HepG2 (cell line): ENCODE measurements around the gene HNRNPA2B1. TPM values are rescaled to one million over a fixed set of nuclear protein-coding genes. Genes with fewer than 3 reads are reported as not detected.

Experiments used
- BORCS8-MEF2B ChIP-seq: sonication (generic); formaldehyde crosslinking; IDR thresholded peaks from 2 replicates; pipeline ENCODE4 v1.8.0; 2022; ENCODE audit warnings: mild to moderate bottlenecking, missing genetic modification reagents
- FOXA3 ChIP-seq: IDR thresholded peaks from 2 replicates; pipeline ENCODE4 v1.6.1; 2016; ENCODE audit warnings: missing genetic modification reagents, missing compliant biosample characterization
- HNF4A ChIP-seq: sonication (generic); formaldehyde crosslinking; IDR thresholded peaks from 2 replicates; pipeline ENCODE4 v1.4.0; 2020; ENCODE audit warnings: missing genetic modification reagents
- HOXA7 ChIP-seq: sonication (generic); formaldehyde crosslinking; IDR thresholded peaks from 2 replicates; pipeline ENCODE4 v1.8.1; 2022; ENCODE audit warnings: mild to moderate bottlenecking, missing genetic modification reagents, moderate library complexity
- IKZF4 ChIP-seq: sonication (generic); formaldehyde crosslinking; IDR thresholded peaks from 2 replicates; pipeline ENCODE4 v1.5.1; 2020; ENCODE audit warnings: borderline replicate concordance, mild to moderate bottlenecking, low read depth, missing genetic modification reagents; ENCODE audit errors: not compliant biosample characterization
- KAT7 ChIP-seq: IDR thresholded peaks from 2 replicates; pipeline ENCODE4 v1.6.1; 2018; ENCODE audit warnings: borderline replicate concordance, missing compliant biosample characterization
- PAF1 ChIP-seq: IDR thresholded peaks from 2 replicates; pipeline ENCODE4 v1.6.1; 2016; ENCODE audit warnings: missing genetic modification reagents, missing compliant biosample characterization
- POLR2AphosphoS2 ChIP-seq: IDR thresholded peaks from 2 replicates; pipeline ENCODE4 v1.6.1; 2011; ENCODE audit warnings: low read depth, low read length, improper control_type of control experiment
- SCMH1 ChIP-seq: sonication (generic); formaldehyde crosslinking; IDR thresholded peaks from 2 replicates; pipeline ENCODE4 v1.9.0; 2021; ENCODE audit warnings: missing genetic modification reagents, mild to moderate bottlenecking, borderline replicate concordance
- SMYD3 ChIP-seq: sonication (generic); formaldehyde crosslinking; IDR thresholded peaks from 2 replicates; pipeline ENCODE4 v1.8.1; 2023; ENCODE audit warnings: mild to moderate bottlenecking, missing genetic modification reagents
- ZNF546 ChIP-seq: sonication (generic); formaldehyde crosslinking; conservative IDR thresholded peaks from 2 replicates; pipeline ENCODE4 v1.8.1; 2023; ENCODE audit warnings: mild to moderate bottlenecking, missing genetic modification reagents
- ZNF557 ChIP-seq: sonication (generic); formaldehyde crosslinking; IDR thresholded peaks from 2 replicates; pipeline ENCODE4 v1.4.0; 2020; ENCODE audit warnings: missing genetic modification reagents
- ZNF567 ChIP-seq: sonication (generic); formaldehyde crosslinking; IDR thresholded peaks from 2 replicates; pipeline ENCODE4 v1.8.1; 2023; ENCODE audit warnings: mild to moderate bottlenecking, missing genetic modification reagents, borderline replicate concordance
- polyA plus RNA-seq, 8 experiments: library from polyadenylated mRNA; depleted of rRNA in 3 of 8; stranded (reverse) in 7 of 8; unstranded in 1 of 8; fragments of >200 nt; fragmentation: Illumina TruSeq in 4 of 8; extraction: Trizol in 4 of 8; gene quantifications; 2 replicates each; pipeline versions ENCODE4 v1.2.1 to v1.2.3, GENCODE V29; 2011 to 2016; ENCODE audit warnings: low read depth in 4 of 8, missing spikeins in 1 of 8, mixed read lengths in 1 of 8; ENCODE audit not compliant: insufficient read depth in 1 of 8
- total RNA-seq, 5 experiments: library from RNA; depleted of rRNA; stranded (reverse); fragments of >200 nt; fragmentation: Illumina TruSeq; extraction: Trizol; gene quantifications; 2 replicates each; pipeline ENCODE4 v1.2.3, GENCODE V29; 2016; ENCODE audit warnings: low read depth in 1 of 5
- TF ChIP-seq, protein P1 (sequence below): sonication (generic); formaldehyde crosslinking; IDR thresholded peaks from 2 replicates; pipeline ENCODE4 v1.4.0; 2020; ENCODE audit warnings: missing genetic modification reagents
- TF ChIP-seq, protein P2 (sequence below): IDR thresholded peaks from 2 replicates; pipeline ENCODE4 v1.6.1; 2016; ENCODE audit warnings: mild to moderate bottlenecking, missing biosample characterization, missing genetic modification reagents
- TF ChIP-seq, protein P3 (sequence below): sonication (generic); formaldehyde crosslinking; IDR thresholded peaks from 2 replicates; pipeline ENCODE4 v1.8.1; 2023; ENCODE audit warnings: missing genetic modification reagents, mild to moderate bottlenecking, borderline replicate concordance

The HNRNPA2B1 gene
- total and polyA plus RNA-seq, 2 of the 13 experiments (the other 11 are each of a cell fraction or from before 2014, with no cell fraction given): 193 to 412 TPM

DNA sequence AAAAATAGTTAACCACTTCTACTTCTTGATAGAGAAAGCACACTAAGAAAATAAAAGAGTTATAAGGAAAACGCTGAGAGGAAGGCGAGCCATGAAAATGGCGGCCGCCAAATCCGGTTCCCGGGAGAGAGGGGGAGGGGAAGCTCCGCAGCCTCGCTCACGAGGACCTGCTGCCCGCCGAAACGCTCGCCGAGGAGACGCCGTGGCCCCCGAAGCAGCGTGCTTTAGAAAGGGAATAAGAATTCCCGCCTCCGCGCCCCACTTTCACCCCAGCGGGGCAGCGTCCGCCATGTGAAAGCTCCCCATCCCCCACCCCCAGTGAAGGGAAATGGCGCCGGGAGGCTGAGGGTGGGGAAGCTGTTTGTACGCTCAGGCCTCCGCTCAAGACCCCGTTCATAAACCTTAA is 505 bp downstream of the HNRNPA2B1 start (continued):
- TF ChIP-seq, protein P1, sequence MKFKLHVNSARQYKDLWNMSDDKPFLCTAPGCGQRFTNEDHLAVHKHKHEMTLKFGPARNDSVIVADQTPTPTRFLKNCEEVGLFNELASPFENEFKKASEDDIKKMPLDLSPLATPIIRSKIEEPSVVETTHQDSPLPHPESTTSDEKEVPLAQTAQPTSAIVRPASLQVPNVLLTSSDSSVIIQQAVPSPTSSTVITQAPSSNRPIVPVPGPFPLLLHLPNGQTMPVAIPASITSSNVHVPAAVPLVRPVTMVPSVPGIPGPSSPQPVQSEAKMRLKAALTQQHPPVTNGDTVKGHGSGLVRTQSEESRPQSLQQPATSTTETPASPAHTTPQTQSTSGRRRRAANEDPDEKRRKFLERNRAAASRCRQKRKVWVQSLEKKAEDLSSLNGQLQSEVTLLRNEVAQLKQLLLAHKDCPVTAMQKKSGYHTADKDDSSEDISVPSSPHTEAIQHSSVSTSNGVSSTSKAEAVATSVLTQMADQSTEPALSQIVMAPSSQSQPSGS (CRISPR knock-in tag): no peak
- TF ChIP-seq FOXA3 (no peak), ZNF546 (CRISPR knock-in tag) (no peak), SMYD3 (CRISPR knock-in tag) (no peak), HOXA7 (no peak), SCMH1 (no peak), KAT7 (CRISPR knock-in tag) (no peak), BORCS8-MEF2B (CRISPR knock-in tag) (no peak), HNF4A (CRISPR knock-in tag) (no peak), ZNF557 (CRISPR knock-in tag) (0 out of 2 replicates have a peak, but pooled peaks have one; percentile 14), IKZF4 (CRISPR knock-in tag) (no peak), PAF1 (no peak), POLR2AphosphoS2 (no peak), ZNF567 (no peak)
- TF ChIP-seq, protein P2, sequence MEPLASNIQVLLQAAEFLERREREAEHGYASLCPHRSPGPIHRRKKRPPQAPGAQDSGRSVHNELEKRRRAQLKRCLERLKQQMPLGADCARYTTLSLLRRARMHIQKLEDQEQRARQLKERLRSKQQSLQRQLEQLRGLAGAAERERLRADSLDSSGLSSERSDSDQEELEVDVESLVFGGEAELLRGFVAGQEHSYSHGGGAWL: no peak
- TF ChIP-seq, protein P3, sequence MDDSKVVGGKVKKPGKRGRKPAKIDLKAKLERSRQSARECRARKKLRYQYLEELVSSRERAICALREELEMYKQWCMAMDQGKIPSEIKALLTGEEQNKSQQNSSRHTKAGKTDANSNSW: no peak
